GM19397 (cell line): ENCODE data around the gene TMC5.
"Not testable (repeated sequence)": the region's sequence is repeated elsewhere in the genome, so short reads cannot be mapped to it uniquely, and the experiment has no call there.

Source experiments
- ATAC-seq: cut with Tn5 transposase; IDR thresholded peaks from one replicate; pipeline ENCODE4 v1.9.1; 2021; ENCODE audit warnings: mild to moderate bottlenecking, moderate library complexity; ENCODE audit not compliant: unreplicated experiment

Gene TMC5

DNA sequence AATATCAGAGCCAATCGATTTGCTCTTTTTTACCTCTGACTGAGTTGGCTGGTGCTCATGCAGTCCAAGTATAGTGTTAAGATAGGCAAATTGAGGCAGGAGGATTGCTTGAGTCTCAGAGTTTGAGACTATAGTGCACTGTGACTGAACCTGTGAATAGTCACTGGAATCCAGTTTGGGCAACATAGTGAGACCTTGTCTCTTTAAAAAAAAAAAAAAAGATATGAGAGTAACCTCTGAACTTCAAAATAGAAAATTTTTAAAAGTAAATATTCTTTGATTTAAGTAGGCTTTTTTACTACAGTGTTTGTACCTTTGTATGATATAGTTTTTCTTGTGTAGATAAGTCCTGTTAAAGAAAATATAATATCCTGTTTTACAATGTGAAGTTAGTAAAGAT, 109.5 kb downstream of the TMC5 start:
- no peak for ATAC-seq

DNA sequence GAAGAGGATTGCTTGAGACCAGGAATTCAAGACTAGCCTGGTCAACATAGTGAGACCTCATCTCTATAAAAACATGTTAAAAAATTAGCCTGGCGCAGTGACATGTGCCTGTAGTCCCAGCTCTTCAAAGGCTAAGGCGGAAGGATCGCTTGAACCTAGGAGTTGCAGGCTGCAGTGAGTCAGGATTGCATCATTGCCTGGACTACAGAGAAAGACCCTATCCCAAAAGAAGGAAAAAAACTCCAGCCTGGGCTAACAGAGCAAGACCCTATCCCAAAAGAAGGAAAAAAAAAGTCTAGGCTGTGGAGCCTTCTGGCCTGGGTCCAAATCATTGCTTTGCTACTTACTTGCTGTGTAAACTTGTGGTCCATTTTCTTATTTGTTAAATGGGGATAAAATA, 111.0 kb downstream of the TMC5 start:
- ATAC-seq = no peak

DNA sequence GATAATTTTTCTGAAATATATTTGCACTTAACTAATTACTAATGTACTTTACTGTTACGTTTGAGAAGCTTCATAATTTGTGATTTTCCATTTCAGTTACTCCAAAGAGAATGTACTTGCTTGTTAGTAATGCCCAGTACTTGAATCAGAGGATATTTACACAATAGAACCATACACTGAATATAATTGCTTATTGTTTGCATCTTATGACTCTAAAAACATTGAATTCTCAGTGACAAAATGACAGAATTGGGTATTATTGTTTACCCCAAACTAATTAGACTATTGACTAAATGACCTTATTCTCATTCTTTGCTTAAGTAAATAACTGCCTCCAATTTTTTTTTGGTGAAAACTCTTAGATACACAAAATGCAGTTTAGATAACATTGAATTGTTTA, 114.9 kb downstream of the TMC5 start:
- ATAC-seq = no peak

DNA sequence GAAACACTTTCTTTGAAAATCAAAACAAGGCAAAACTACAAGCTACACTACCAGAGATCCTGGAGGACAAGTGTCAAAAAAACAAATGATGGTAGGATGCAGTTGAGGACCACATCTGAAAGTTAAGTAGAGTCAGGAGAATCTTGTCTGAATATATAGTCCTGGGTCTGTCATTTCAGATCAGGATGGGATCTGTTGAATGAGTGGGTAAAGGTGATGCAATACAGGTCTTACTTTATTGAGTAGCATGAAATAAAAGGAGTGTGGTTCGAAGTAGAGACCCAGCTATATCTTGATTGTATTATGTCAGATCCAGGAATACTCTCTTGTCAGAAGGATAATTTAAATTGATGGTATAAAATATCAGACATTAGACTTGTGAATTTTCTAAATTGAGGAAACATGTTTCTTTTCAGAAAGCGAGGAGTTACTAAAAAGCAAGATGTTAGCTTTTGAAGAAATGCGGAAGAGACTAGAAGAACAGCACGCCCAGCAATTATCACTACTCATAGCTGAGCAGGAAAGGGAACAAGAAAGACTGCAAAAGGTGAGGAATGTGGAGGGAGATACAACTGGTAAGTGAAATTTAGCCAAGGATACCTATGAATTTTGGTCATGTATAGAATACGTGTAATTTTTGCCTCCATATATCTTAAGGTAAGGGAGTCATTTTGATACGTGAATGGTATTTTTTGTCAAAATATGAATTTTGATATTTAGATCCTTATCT, 122.7 kb downstream of the TMC5 start:
- no peak for ATAC-seq

DNA sequence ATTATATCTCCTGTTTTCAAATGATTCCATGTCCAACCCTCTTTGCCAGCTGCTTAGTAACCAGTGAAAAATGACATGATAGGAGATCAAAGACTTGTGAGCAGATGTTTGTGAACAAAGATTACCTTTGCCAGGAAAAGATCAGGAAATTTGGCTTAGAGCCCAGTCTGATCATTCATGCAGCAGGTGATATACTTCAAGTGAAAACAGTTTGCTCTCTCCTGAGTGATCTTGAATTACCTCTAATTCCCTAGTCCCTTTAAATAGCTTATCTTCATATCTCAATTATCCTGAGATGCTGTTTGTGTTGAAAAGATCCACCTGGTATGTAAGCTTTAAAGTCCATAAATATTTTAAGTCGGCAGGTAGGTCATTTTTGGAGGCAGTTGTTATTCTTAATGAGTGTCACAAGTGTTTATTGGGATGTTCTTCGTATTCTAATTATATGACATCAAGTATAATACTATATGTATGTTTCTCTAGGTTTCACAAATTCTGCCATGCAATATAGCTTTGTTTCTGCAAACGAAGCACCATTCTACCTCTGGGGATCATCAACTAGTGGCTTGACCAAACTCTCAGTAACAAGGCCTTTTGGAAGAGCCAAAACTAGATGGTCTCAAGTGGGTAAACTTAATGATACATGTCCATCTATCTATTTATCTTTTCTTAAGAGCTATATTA, 124.6 kb downstream of the TMC5 start:
- no peak for ATAC-seq

DNA sequence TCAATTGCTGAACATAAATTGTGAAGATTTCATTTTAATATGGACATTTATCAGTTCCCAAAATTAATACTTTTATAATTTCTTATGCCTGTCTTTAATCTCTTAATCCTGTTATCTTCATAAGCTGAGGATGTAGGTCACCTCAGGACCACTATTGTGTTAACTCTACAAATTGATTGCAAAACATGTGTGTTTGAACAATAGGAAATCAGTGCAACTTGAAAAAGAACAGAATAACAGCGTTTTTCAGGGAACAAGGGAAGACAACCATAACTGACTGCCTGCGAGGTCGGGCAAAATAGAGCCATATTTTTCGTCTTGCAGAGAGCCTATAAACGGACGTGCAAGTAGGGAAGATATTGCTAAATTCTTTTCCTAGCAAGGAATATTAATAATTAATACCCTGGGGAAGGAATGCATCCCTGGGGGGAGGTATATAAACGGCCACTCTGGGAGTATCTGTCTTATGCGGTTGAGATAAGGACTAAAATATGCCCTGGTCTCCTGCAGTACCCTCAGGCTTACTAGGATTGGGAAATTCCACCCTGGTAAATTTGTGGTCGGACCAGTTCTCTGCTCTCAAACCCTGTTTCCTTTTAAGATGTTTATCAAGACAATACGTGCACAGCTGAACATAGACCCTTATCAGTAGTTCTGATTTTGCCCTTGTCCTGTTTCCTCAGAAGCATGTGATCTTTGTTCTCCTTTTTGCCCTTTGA, 125.8 kb downstream of the TMC5 start:
- ATAC-seq = not testable (repeated sequence)

DNA sequence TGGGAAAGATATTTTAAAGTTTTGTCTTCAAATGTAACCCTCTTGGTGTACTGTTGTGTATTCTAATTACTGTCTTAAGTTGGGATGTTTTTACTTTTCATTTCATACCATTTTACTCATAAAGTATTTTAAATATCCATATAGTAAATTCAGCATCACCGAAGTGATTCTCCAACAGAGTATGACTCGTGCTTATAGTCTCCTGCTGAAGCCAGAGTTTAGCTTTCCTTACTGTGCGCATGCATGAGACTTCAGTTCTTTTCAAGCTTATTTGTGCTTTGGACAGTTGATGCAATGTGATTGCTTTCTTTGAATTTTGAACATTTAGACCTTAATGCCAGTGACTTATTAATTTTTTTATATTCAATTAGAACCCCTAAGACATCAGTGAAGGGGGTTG, 130.5 kb downstream of the TMC5 start:
- ATAC-seq = no peak
